GM19099 (cell line): ENCODE measurements around the gene CLN3.

Source experiments
- POLR2A ChIP-seq: IDR thresholded peaks from 3 replicates; pipeline ENCODE4 v1.6.1; 2011; ENCODE audit warnings: low read depth; ENCODE audit not compliant: insufficient read length; ENCODE audit errors: extremely low read depth

Gene CLN3

GRCh38 chr16:28477311-28477920 is 14.5 kb downstream of the CLN3 start:
- no peak for TF ChIP-seq POLR2A

- no peak for TF ChIP-seq POLR2A
Observed at GRCh38 chr16:28475221-28475620, 16.7 kb downstream of the CLN3 start.

- no peak for TF ChIP-seq POLR2A
Observed at GRCh38 chr16:28473714-28474265, 18.1 kb downstream of the CLN3 start.
